Breast epithelium (tissue), 4 donors: ENCODE results near the gene AP5Z1. TPM values are rescaled to one million over a fixed set of nuclear protein-coding genes. Genes with fewer than 3 reads are reported as not detected.

Experiments
- DNase-seq, 2 donors: peaks; one replicate each; pipeline ENCODE4 v3.0.0-alpha.2; 2019; ENCODE audit warnings: low spot score in 2 of 2
- H3K27ac ChIP-seq, 2 donors: fragments of 200-600 bp; sonication (generic) in 1 of 2; one replicate each; pipeline ENCODE4 v1.5.1; 2016 to 2019; ENCODE audit warnings: mild to moderate bottlenecking in 1 of 2
- H3K27me3 ChIP-seq, 2 donors: fragments of 200-600 bp; sonication (generic) in 1 of 2; one replicate each; pipeline versions ENCODE4 v1.5.1 to v1.6.0; 2017 to 2019; ENCODE audit warnings: control low read depth in 1 of 2, mild to moderate bottlenecking in 1 of 2
- H3K36me3 ChIP-seq: fragments of 200-600 bp; one replicate; pipeline ENCODE4 v1.5.1; 2019
- H3K4me1 ChIP-seq, 2 donors: fragments of 200-600 bp; sonication (generic); one replicate each; pipeline ENCODE4 v1.5.1; 2016 to 2019; ENCODE audit warnings: control low read depth in 1 of 2
- H3K4me3 ChIP-seq, 3 donors: fragments of 200-600 bp; sonication (generic); 1 replicate in 2 of 3; 2 replicates in 1 of 3; pipeline ENCODE4 v1.5.1; 2016 to 2019; ENCODE audit warnings: mild to moderate bottlenecking in 3 of 3, moderate library complexity in 2 of 3
- H3K9me3 ChIP-seq, 2 donors: fragments of 200-600 bp; sonication (generic) in 1 of 2; one replicate each; pipeline ENCODE4 v1.5.1; 2016 to 2019; ENCODE audit warnings: control low read depth in 1 of 2
- CTCF ChIP-seq, 3 donors: fragments of 450-650 bp; IDR thresholded peaks; one replicate each; pipeline ENCODE4 v1.5.1; 2016 to 2017; ENCODE audit warnings: antibody characterized with exemption in 3 of 3, mild to moderate bottlenecking in 3 of 3, moderate library complexity in 3 of 3
- POLR2A ChIP-seq: fragments of 450-650 bp; IDR thresholded peaks from one replicate; pipeline ENCODE4 v1.6.1; 2016; ENCODE audit warnings: antibody characterized with exemption, mild to moderate bottlenecking, moderate library complexity
- POLR2AphosphoS5 ChIP-seq, 3 donors: sonication (generic); formaldehyde crosslinking; IDR thresholded peaks; one replicate each; pipeline ENCODE4 v1.6.1; 2017; ENCODE audit warnings: antibody characterized with exemption in 3 of 3
- intact Hi-C: fragments of 100-400 bp; cut with DNase I; formaldehyde crosslinking; loops from one replicate; pipeline ENCODE4 v1.15.1; 2023; ENCODE audit warnings: low total_unique reads
- total RNA-seq, 3 donors: library from RNA; depleted of rRNA; stranded (reverse); fragments of >200 nt; gene quantifications; one replicate each; pipeline ENCODE4 v1.1.0, GENCODE V29; 2016

The AP5Z1 gene
- total RNA-seq, 3 donors from 2014 or later, result 20.0 to 25.9 (median 23.3) TPM

- Histone ChIP-seq H3K27me3 (no peaks in the 10 kb centered on the region), H3K9me3 (no peaks in the 10 kb centered on the region), H3K4me3 (no peak overlapping the region), H3K4me1 (no peaks in the 10 kb centered on the region), H3K36me3 (no peaks in the 10 kb centered on the region), H3K27ac (no peak overlapping the region)
- TF ChIP-seq CTCF (IDR thresholded peaks at IDR 0.05) (no peak), POLR2A (no peak), POLR2AphosphoS5 (IDR thresholded peaks at IDR 0.05) (no peak)
- DNase-seq, result peak in 1 of 2 donors; percentile 48
- intact Hi-C loops, result no loop called here
Observed at GRCh38 chr7:4834601-4835397, 59.4 kb downstream of the AP5Z1 start.

- H3K4me1 ChIP-seq, result no peaks in the 10 kb centered on the region
- no peaks in the 10 kb centered on the region for H3K9me3 ChIP-seq
- intact Hi-C loops, result no loop called here
- no peak overlapping the region for H3K4me3 ChIP-seq
- no peaks in the 10 kb centered on the region for H3K27me3 ChIP-seq
- TF ChIP-seq CTCF (IDR thresholded peaks at IDR 0.05) (no peak), POLR2A (no peak), POLR2AphosphoS5 (IDR thresholded peaks at IDR 0.05) (no peak)
- H3K27ac ChIP-seq, result no peak overlapping the region
- DNase-seq, result peak in 1 of 2 donors; percentile 77
- no peaks in the 10 kb centered on the region for H3K36me3 ChIP-seq
Observed at GRCh38 chr7:4835398-4836205, 60.2 kb downstream of the AP5Z1 start.

GRCh38 chr7:4836206-4836661 is 60.8 kb downstream of the AP5Z1 start:
- intact Hi-C loops, result no loop called here
- Histone ChIP-seq H3K36me3 (no peaks in the 10 kb centered on the region), H3K27me3 (no peaks in the 10 kb centered on the region), H3K27ac (no peak overlapping the region), H3K4me1 (no peaks in the 10 kb centered on the region), H3K9me3 (no peaks in the 10 kb centered on the region), H3K4me3 (no peak overlapping the region)
- TF ChIP-seq POLR2AphosphoS5 (IDR thresholded peaks at IDR 0.05) (no peak), POLR2A (no peak), CTCF (IDR thresholded peaks at IDR 0.05) (no peak)
- DNase-seq, result peak in 1 of 2 donors; percentile 38

- no peaks in the 10 kb centered on the region for H3K4me1 ChIP-seq
- H3K27me3 ChIP-seq, result no peaks in the 10 kb centered on the region
- no peaks in the 10 kb centered on the region for H3K36me3 ChIP-seq
- peak in 1 of 2 donors; percentile 45 for DNase-seq
- TF ChIP-seq CTCF (IDR thresholded peaks at IDR 0.05) (no peak), POLR2AphosphoS5 (IDR thresholded peaks at IDR 0.05) (no peak), POLR2A (no peak)
- no peak overlapping the region for H3K27ac ChIP-seq
- no peak overlapping the region for H3K4me3 ChIP-seq
- intact Hi-C loops, result no loop called here
- H3K9me3 ChIP-seq, result no peaks in the 10 kb centered on the region
Observed at GRCh38 chr7:4837041-4837802, 61.8 kb downstream of the AP5Z1 start.
